Measurements from ENCODE around the gene PRR23E.

The PRR23E gene, protein sequence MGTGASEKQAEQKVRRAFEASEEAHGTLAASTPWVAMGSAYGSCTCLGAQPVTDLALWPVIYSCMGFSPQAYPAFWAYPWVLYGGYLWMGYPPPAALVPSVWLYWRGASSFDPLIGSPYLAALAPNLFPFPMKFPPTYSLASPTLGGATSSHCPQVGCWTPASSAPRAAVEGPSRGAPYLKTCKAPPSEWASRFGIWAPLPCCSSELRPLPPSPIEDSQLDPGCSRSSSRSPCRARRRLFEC

GRCh38 chr3:127192576-127193232, at the start of gene PRR23E:
Gene PRR23E (plus strand): TSS chr3:127193131. CDS start chr3:127196686, 3,555 bp downstream.
- TF ChIP-seq GATA2 (IDR thresholded peaks at IDR 0.05; ENCODE audit: low read depth, low read length) (no peak), GATA3 (IDR thresholded peaks at IDR 0.05; ENCODE audit: low read depth, low read length) (no peak)

DNA sequence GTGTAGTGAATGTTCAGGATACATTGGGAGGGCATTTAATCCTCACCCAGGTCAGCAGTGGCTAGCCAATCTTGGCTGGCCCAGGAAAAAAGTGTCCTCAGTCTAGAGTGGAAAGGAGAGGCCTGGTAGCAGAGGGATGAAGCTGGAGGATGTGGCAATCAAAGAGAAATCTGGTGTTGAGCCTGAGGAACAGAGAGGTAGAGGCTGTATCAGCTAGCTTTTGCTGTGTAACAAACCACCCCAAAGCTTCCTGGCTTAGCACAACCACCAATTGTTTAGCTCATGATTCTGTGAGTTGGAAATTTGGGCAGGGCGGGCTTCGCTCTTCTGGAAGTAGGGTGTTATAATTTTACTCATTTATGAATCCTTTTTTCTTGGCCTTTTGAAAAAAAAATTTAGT, 49.8 kb upstream of the PRR23E start:
- TF ChIP-seq GATA3 (IDR thresholded peaks at IDR 0.05; ENCODE audit: low read depth, low read length) = no peak
- no peak for TF ChIP-seq GATA2 (IDR thresholded peaks at IDR 0.05; ENCODE audit: low read depth, low read length)

- no peak for TF ChIP-seq GATA2 (IDR thresholded peaks at IDR 0.05; ENCODE audit: low read depth, low read length)
- TF ChIP-seq GATA3 (IDR thresholded peaks at IDR 0.05; ENCODE audit: low read depth, low read length) = no peak
Observed at GRCh38 chr3:127144631-127145030, 48.3 kb upstream of the PRR23E start.

DNA sequence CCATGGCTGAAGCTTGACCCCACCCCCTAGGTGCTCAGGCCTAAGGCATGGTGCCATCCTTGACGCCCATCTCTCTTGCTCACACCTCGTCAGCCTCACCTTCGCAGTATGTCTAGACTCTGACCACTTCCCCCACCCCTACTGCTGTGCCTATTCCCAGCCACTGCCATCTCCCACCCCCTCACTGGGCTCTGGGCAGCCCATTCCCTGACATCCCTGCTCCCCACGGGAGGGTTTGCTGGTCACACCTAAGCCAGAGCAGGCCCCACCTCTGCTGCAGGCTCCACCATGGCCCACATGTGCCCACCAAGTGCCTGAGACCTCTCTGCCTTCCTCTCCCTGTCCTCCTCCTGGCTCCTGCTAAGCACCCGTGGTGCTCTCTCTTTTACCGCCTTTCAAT, 47.7 kb upstream of the PRR23E start:
- TF ChIP-seq GATA3 (IDR thresholded peaks at IDR 0.05; ENCODE audit: low read depth, low read length) = no peak
- TF ChIP-seq GATA2 (IDR thresholded peaks at IDR 0.05; ENCODE audit: low read depth, low read length) = no peak

- no peak for TF ChIP-seq GATA2 (IDR thresholded peaks at IDR 0.05; ENCODE audit: low read depth, low read length)
- TF ChIP-seq GATA3 (IDR thresholded peaks at IDR 0.05; ENCODE audit: low read depth, low read length) = no peak
Observed at GRCh38 chr3:127147291-127147885, 45.5 kb upstream of the PRR23E start.

DNA sequence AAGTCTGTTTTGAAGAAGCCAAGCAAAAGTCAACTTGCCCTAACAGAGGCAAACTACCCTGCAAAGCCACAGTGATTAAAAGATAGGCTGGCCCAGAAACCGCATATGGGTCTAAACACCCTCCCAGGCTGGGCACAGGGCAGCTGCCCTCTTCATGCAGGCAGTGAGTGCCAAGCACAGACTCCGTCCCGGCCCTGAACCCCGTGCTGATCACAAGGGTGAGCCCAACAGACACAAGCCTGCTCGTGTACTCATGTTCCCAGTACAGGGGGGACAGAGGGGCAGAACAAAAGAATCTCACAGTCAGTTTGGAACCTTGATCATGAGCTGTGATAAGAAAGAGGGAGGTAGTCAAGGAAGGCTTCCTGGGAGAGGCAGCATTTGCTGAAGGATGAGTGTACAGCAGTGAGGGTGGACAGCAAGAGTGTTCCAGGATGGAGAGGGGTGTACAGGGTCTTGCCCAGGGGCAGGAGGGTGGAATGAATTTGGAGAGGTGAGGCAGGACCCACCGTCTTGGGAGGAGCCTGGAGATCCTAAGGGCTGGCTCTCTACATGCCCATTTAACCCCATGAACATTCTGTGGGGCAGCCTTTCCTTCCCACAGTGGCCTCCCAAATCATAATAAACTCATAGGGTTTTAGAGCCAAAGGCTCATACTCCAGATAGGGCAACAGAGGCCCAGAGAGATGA, 43.2 kb upstream of the PRR23E start:
- no peak for TF ChIP-seq GATA3 (IDR thresholded peaks at IDR 0.05; ENCODE audit: low read depth, low read length)
- no peak for TF ChIP-seq GATA2 (IDR thresholded peaks at IDR 0.05; ENCODE audit: low read depth, low read length)

DNA sequence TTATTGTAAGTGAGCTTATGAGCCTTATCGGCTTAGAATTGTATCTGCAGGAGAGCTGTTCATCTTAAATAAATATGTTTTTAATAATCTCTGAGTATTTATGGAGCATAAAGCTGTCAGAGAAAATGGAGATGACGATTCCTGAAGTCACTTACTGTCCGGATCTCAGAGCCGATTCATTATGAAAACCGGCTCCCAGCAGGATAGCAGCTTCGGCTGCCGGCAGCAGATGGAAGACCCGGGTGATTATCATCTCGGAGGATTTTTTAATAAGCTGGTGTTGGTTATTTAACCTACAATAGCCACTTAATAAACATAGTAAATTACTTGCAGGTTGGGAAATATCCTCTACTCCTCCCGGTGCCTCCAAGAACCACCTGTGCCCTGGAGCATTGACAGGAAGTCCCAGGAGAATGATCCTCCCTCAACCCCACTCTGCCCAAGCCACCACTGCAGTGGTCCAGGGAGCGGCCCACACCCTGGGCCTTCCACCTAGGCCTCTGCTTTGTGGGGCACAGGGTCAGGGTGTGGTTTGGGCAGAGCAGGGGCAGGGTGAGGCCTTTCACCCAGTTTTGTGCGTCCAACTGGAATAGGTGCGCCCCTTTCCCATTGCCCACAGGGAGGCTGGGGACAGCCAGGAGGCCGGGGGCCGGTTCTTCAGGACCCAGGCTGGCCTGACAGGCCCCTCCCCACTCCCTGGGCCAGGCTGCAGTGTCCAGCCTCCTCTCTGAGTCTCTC, 42.2 kb upstream of the PRR23E start:
- TF ChIP-seq GATA2 (IDR thresholded peaks at IDR 0.05; ENCODE audit: low read depth, low read length) = no peak
- no peak for TF ChIP-seq GATA3 (IDR thresholded peaks at IDR 0.05; ENCODE audit: low read depth, low read length)

DNA sequence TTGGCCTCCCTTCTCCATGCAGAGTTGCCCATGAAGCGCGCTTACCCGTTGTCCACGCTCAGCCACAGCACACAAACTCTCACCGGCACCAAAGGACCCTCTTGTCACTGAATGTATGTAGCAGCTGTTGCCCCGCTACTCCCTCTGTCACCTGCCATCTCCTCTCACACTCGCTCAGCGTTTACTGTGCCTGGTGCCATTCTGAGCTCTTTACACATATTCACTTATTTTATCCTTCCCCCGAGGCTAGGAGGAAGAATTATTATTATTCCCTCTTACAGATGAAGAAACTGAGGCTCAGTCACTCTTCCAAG, 41.7 kb upstream of the PRR23E start:
- TF ChIP-seq GATA2 (IDR thresholded peaks at IDR 0.05; ENCODE audit: low read depth, low read length) (no peak), GATA3 (IDR thresholded peaks at IDR 0.05; ENCODE audit: low read depth, low read length) (no peak)

- no peak for TF ChIP-seq GATA2 (IDR thresholded peaks at IDR 0.05; ENCODE audit: low read depth, low read length)
- TF ChIP-seq GATA3 (IDR thresholded peaks at IDR 0.05; ENCODE audit: low read depth, low read length) = no peak
Observed at GRCh38 chr3:127151992-127152650, 40.8 kb upstream of the PRR23E start.

DNA sequence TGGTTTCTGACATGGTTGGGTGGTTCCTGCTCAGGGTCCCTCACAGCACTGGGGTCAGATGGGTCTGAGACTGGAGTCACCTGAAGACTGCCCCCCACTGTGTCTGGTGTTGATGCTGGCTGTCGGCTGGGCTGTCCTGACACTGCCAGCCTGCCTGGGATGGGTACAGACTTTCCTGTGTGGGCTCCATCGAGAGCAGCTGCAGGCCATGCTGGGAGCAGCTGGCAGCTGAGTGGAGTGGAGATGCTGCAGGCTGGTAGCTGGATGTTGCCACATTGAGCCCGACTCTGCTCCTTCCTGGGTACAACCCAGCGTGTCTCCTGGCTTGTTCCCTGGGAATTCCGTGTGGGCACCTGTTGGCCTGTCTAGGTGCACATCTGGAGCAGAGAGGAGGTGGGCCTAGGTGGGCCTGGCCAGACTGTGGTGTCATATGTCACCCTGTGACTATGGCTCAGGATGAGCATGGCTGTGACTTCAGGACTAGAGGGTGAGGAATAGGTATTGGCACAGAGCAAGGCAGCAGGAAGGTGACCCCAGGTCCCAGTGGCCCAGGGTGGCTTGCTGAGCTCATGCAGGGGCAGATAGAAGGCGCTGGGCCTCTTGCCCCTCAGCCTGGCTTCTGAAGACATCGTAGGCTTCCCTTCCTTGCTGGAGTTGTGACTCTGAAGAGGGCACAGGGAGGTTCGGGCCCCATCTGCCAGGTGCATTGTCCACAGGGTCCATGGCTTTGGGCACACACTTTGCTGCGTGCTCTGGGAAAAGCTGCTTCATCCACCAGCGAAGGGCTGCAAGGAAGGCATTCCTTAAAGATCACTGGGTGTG, 40.0 kb upstream of the PRR23E start:
- TF ChIP-seq GATA2 (IDR thresholded peaks at IDR 0.05; ENCODE audit: low read depth, low read length) (no peak), GATA3 (IDR thresholded peaks at IDR 0.05; ENCODE audit: low read depth, low read length) (no peak)

GRCh38 chr3:127153506-127153815, 39.5 kb upstream of the PRR23E start:
- TF ChIP-seq GATA3 (IDR thresholded peaks at IDR 0.05; ENCODE audit: low read depth, low read length) = no peak
- no peak for TF ChIP-seq GATA2 (IDR thresholded peaks at IDR 0.05; ENCODE audit: low read depth, low read length)

DNA sequence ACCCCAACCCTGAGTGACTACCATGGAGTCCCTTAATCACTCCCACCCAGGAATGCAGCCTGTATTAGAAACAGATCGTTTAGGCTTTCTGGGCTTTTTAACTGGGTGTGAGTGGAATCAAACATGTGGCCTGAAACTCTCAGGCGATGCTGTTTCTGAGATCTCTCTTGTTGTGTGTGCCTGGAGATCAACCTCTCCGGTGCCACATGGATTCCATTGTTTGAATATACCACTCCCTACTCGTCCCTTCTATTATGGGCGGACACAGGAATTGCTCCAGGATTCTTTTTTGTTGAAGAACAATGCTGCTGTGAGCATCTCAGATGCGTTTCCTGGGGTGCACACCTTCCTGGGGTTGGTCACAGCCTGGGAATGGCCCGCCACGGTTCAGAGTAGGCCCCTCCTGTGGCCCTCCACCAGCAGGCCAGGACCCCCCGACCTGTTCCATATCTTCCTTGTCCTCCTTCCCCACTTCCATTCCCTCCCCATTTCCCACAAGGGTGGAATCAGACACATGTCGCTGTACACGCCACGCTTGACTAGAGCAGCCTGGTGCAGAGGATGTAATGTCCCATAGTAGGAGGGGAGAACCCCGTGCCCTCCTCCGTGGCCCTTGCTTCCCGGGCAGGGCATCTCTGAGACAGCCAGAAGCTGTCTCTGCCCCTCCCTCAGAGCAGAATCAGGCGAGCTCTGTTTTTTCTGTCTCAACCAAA, 36.4 kb upstream of the PRR23E start:
- TF ChIP-seq GATA3 (IDR thresholded peaks at IDR 0.05; ENCODE audit: low read depth, low read length) = no peak
- TF ChIP-seq GATA2 (IDR thresholded peaks at IDR 0.05; ENCODE audit: low read depth, low read length) = no peak

All from SH-SY5Y (cell line).